ENCODE data around the gene IFT81. TPM values are rescaled to one million over a fixed set of nuclear protein-coding genes. Genes with fewer than 3 reads are reported as not detected.

Gene IFT81
- total and polyA plus RNA-seq, 2 donors (not counting 1 experiment from before 2014, with no cell fraction given): 0.43 to 6.8 TPM

DNA sequence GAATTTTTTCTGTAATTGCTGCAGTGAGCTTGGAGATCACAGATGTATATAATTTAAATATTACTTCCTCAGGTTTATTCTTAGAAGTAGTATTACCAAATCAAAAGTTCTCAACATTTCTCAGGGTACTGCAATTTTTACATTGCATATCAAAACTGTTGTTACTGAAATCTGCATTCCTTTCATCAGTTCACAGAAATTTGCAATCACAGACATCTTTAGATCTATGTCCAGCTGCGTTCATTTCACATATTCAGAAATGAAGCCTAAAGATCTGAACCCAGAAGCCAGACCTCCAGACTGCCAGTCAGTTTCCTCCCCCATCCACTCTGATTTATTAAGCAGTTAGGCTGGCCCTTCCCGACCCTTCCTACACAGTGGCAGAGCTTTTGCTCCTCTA lies 18.2 kb upstream of the IFT81 start:
- Mint-ChIP-seq H3K4me3 (no peak overlapping the region), H3K9me3 (ENCODE audit: insufficient read depth) (no peaks in the 10 kb centered on the region), H3K27ac (no peak overlapping the region), H3K4me1 (peaks cover 10% of the 10 kb centered on the region), H3K27me3 (peaks cover 7% of the 10 kb centered on the region)
- Histone ChIP-seq H4K20me1 (ENCODE audit: control insufficient read depth, insufficient read depth, low read length, poor library complexity, severe bottlenecking) (no peaks in the 10 kb centered on the region), H3K36me3 (replicated peaks in 1 of 2; ENCODE audit: control extremely low read depth in 1 of 2, control insufficient read depth in 1 of 2, extremely low read depth in 1 of 2, insufficient read depth in 2 of 2, low read length in 1 of 2) (no peaks in the 10 kb centered on the region), H3K79me2 (ENCODE audit: control insufficient read depth, insufficient read depth, low read length) (no peaks in the 10 kb centered on the region), H2AFZ (ENCODE audit: insufficient read depth, low read depth, low read length, poor library complexity, severe bottlenecking) (no peak overlapping the region), H3K9ac (ENCODE audit: low read length) (no peak overlapping the region), H3K27ac (ENCODE audit: low read length in 2 of 2) (no peak overlapping the region), H3K4me3 (ENCODE audit: control extremely low read depth in 1 of 5, extremely low read depth in 1 of 5, insufficient read depth in 1 of 5, low read depth in 2 of 5, low read length in 4 of 5) (no peak overlapping the region), H3K9me3 (ENCODE audit: control extremely low read depth in 1 of 3, control insufficient read depth in 2 of 3, insufficient read depth in 1 of 3, low read length in 2 of 3) (no peaks in the 10 kb centered on the region), H3K27me3 (replicated peaks in 1 of 4; ENCODE audit: control extremely low read depth in 1 of 4, control insufficient read depth in 3 of 4, insufficient read depth in 4 of 4, low read length in 3 of 4) (no peaks in the 10 kb centered on the region), H3K4me1 (ENCODE audit: control insufficient read depth in 2 of 2, insufficient read depth in 2 of 2, low read length in 2 of 2) (peaks cover 6 to 10% of the 10 kb centered on the region in 2 donors), H3K4me2 (replicated peaks; ENCODE audit: low read depth, low read length, poor library complexity, severe bottlenecking) (no peak overlapping the region)
- ATAC-seq (ENCODE audit: low read depth) (no peak), DNase-seq (no peak)
- POLR2A ChIA-PET: no interaction called here
- WGBS (ENCODE audit: insufficient coverage): 78% methylated on average over 1 of the region's 2 CpGs
- intact Hi-C loops (cut with micrococcal nuclease): loop anchor here (10.0 kb wide), 1 partner anchor 499 kb away; no protein-coding TSS in a partner anchor
- TF ChIP-seq CTCF (IDR thresholded peaks at IDR 0.05) (no peak), EZH2 (IDR thresholded peaks at IDR 0.05; ENCODE audit: borderline replicate concordance, insufficient read depth, low read depth, low read length, poor library complexity, severe bottlenecking) (no peak)
- CTCF ChIA-PET: interaction anchor here (2.3 kb wide), 1 partner anchor 325 kb away, joined by 10 read pairs; no protein-coding TSS in a partner anchor

DNA sequence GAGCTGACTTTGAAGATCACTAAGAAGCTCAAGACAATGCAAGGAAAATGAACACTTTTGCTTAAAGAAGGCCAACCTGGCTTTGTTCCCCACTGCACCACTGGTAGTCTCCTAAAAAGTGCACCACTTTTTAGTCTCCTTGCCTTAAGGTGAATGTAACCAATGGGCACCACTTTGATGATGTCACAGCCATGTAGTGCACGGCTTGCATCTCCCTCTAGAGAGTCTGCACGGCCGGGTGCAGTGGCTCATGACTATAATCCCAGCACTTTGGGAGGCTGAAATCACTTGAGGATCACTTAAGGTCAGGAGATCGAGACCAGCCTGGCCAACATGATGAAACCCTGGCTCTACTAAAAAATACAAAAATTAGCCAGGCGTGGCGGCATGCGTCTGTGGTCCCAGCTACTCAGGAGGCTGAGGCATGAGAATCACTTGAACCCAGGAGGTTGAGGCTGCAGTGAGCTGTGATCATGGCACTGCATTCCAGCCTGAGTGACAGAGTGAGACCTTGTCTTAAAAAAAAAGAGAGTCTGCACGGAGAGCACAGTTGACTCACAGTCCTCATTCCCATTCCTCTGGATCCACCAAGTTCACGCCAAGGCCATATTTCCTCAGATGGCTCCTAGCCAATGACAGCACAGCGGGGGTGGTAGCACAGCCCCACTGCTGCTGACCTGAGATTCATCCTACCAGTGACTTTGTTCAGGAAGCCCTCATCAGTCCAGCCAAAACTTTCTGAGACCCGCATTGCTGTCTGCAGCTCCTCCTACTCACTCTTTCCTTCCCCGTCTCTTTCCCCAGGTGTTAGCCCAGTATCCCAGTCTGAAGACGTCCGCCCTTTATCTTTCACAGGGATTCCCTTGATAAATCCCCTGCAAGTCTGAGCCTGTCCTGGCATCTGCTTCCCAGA lies 16.5 kb upstream of the IFT81 start:
- no peaks in the 10 kb centered on the region for H3K9me3 ChIP-seq (ENCODE audit: control extremely low read depth in 1 of 3, control insufficient read depth in 2 of 3, insufficient read depth in 1 of 3, low read length in 2 of 3)
- no peaks in the 10 kb centered on the region for H3K4me1 Mint-ChIP-seq
- H3K4me2 ChIP-seq (replicated peaks; ENCODE audit: low read depth, low read length, poor library complexity, severe bottlenecking): no peak overlapping the region
- H4K20me1 ChIP-seq (ENCODE audit: control insufficient read depth, insufficient read depth, low read length, poor library complexity, severe bottlenecking): no peaks in the 10 kb centered on the region
- no peaks in the 10 kb centered on the region for H3K79me2 ChIP-seq (ENCODE audit: control insufficient read depth, insufficient read depth, low read length)
- no peak overlapping the region for H2AFZ ChIP-seq (ENCODE audit: insufficient read depth, low read depth, low read length, poor library complexity, severe bottlenecking)
- no peak overlapping the region for H3K4me3 ChIP-seq (ENCODE audit: control extremely low read depth in 1 of 5, extremely low read depth in 1 of 5, insufficient read depth in 1 of 5, low read depth in 2 of 5, low read length in 4 of 5)
- H3K9ac ChIP-seq (ENCODE audit: low read length): no peak overlapping the region
- H3K27me3 Mint-ChIP-seq: peaks cover 7% of the 10 kb centered on the region
- no peaks in the 10 kb centered on the region for H3K9me3 Mint-ChIP-seq (ENCODE audit: insufficient read depth)
- TF ChIP-seq EZH2 (IDR thresholded peaks at IDR 0.05; ENCODE audit: borderline replicate concordance, insufficient read depth, low read depth, low read length, poor library complexity, severe bottlenecking) (no peak), CTCF (IDR thresholded peaks at IDR 0.05) (no peak)
- 94% methylated on average over 12 of the region's 14 CpGs for WGBS (ENCODE audit: insufficient coverage)
- no peak overlapping the region for H3K27ac ChIP-seq (ENCODE audit: low read length in 2 of 2)
- H3K36me3 ChIP-seq (replicated peaks in 1 of 2; ENCODE audit: control extremely low read depth in 1 of 2, control insufficient read depth in 1 of 2, extremely low read depth in 1 of 2, insufficient read depth in 2 of 2, low read length in 1 of 2): no peaks in the 10 kb centered on the region
- no peaks in the 10 kb centered on the region for H3K4me1 ChIP-seq (ENCODE audit: control insufficient read depth in 2 of 2, insufficient read depth in 2 of 2, low read length in 2 of 2)
- ATAC-seq (ENCODE audit: low read depth): no peak
- CTCF ChIA-PET: no interaction called here
- no peak overlapping the region for H3K27ac Mint-ChIP-seq
- H3K4me3 Mint-ChIP-seq: no peak overlapping the region
- no peak for DNase-seq
- no peaks in the 10 kb centered on the region for H3K27me3 ChIP-seq (replicated peaks in 1 of 4; ENCODE audit: control extremely low read depth in 1 of 4, control insufficient read depth in 3 of 4, insufficient read depth in 4 of 4, low read length in 3 of 4)
- POLR2A ChIA-PET: interaction anchor here (0.6 kb wide), 1 partner anchor 326 kb away, joined by 6 read pairs; no protein-coding TSS in a partner anchor
- intact Hi-C loops (cut with micrococcal nuclease): loop anchor here (10.0 kb wide), 1 partner anchor 497 kb away; no protein-coding TSS in a partner anchor

All from B cell (primary cell).